ENCODE measurements around the gene ANK2. TPM values are rescaled to one million over a fixed set of nuclear protein-coding genes. Genes with fewer than 3 reads are reported as not detected.
A peak's percentile ranks its signal among the peaks of the same experiment; 100 is the strongest.

Gene ANK2
- total and polyA plus RNA-seq, 2 experiments from 2014 or later = 49.4 to 190 TPM

GRCh38 chr4:113131621-113132020 lies 82.2 kb downstream of the ANK2 start:
- Histone ChIP-seq H3K36me3 (no peaks in the 10 kb centered on the region), H3K27ac (no peak overlapping the region), H3K4me3 (no peak overlapping the region), H3K4me1 (ENCODE audit: low read depth) (peaks cover 7% of the 10 kb centered on the region), H3K27me3 (no peaks in the 10 kb centered on the region), H3K9me3 (ENCODE audit: low read depth) (no peaks in the 10 kb centered on the region)
- DNase-seq (ENCODE audit: low read depth in 1 of 2, low spot score in 1 of 2) = no peak
- TF ChIP-seq, protein P1, sequence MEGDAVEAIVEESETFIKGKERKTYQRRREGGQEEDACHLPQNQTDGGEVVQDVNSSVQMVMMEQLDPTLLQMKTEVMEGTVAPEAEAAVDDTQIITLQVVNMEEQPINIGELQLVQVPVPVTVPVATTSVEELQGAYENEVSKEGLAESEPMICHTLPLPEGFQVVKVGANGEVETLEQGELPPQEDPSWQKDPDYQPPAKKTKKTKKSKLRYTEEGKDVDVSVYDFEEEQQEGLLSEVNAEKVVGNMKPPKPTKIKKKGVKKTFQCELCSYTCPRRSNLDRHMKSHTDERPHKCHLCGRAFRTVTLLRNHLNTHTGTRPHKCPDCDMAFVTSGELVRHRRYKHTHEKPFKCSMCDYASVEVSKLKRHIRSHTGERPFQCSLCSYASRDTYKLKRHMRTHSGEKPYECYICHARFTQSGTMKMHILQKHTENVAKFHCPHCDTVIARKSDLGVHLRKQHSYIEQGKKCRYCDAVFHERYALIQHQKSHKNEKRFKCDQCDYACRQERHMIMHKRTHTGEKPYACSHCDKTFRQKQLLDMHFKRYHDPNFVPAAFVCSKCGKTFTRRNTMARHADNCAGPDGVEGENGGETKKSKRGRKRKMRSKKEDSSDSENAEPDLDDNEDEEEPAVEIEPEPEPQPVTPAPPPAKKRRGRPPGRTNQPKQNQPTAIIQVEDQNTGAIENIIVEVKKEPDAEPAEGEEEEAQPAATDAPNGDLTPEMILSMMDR (IDR thresholded peaks at IDR 0.05; ENCODE audit: low read depth, low read length) = no peak

DNA sequence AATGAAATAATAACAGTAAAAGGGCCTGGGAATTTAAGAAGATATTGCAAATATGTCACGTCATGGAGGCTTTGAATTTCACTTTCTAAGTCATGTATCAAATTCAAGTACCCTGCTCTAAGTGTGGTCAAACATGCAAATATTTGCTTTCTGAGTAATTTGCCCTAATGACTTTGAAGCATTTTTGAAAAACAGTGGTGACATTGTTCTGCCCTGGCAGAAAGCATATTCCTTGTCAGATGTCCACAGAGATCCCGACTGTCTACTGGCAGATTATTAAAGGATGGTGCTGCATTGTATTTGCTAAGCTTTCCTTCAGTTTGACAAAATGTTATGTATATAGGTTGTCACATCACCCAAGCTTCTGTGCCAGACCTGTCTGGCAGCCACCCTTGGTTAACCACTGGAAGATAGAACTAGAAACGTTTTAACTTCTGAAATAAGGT lies 92.5 kb downstream of the ANK2 start:
- peak in 1 of 2 donors; percentile 66 for DNase-seq (ENCODE audit: low read depth in 1 of 2, low spot score in 1 of 2)
- Histone ChIP-seq H3K4me3 (no peak overlapping the region), H3K27ac (peak overlapping the region; percentile 8), H3K36me3 (no peaks in the 10 kb centered on the region), H3K9me3 (ENCODE audit: low read depth) (no peaks in the 10 kb centered on the region), H3K4me1 (ENCODE audit: low read depth) (peaks cover 37% of the 10 kb centered on the region), H3K27me3 (no peaks in the 10 kb centered on the region)
- TF ChIP-seq, protein P1 (IDR thresholded peaks at IDR 0.05; ENCODE audit: low read depth, low read length) = no peak

DNA sequence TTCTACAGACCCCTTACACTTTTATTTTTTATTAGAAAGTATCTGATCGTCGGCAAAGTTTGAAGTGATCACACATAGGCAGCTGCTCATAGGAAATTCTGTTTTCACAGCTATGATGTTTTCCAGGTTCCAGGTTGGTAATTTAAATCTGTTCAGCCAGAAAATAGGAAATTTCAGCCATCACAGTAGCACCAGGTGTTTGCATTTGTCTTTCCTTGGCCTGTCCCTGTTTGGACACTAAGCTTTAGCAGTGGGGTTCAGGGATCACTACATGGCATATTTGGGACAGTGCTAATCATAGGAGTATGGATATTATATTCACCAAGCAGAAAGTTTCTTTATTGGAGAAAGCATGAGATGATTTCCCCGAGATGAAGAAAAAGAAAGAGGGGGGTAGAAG lies 92.9 kb downstream of the ANK2 start:
- no peak for DNase-seq (ENCODE audit: low read depth in 1 of 2, low spot score in 1 of 2)
- H3K27me3 ChIP-seq = no peaks in the 10 kb centered on the region
- no peaks in the 10 kb centered on the region for H3K36me3 ChIP-seq
- no peak overlapping the region for H3K4me3 ChIP-seq
- no peaks in the 10 kb centered on the region for H3K9me3 ChIP-seq (ENCODE audit: low read depth)
- H3K27ac ChIP-seq = peak overlapping the region; percentile 8
- H3K4me1 ChIP-seq (ENCODE audit: low read depth) = peaks cover 37% of the 10 kb centered on the region
- TF ChIP-seq, protein P1 (IDR thresholded peaks at IDR 0.05; ENCODE audit: low read depth, low read length) = no peak

GRCh38 chr4:113144091-113144490 lies 94.6 kb downstream of the ANK2 start:
- no peak overlapping the region for H3K4me3 ChIP-seq
- no peak overlapping the region for H3K27ac ChIP-seq
- TF ChIP-seq, protein P1 (IDR thresholded peaks at IDR 0.05; ENCODE audit: low read depth, low read length) = no peak
- DNase-seq (ENCODE audit: low read depth in 1 of 2, low spot score in 1 of 2) = no peak
- H3K4me1 ChIP-seq (ENCODE audit: low read depth) = peaks cover 37% of the 10 kb centered on the region
- H3K36me3 ChIP-seq = no peaks in the 10 kb centered on the region
- H3K9me3 ChIP-seq (ENCODE audit: low read depth) = no peaks in the 10 kb centered on the region
- H3K27me3 ChIP-seq = no peaks in the 10 kb centered on the region

DNA sequence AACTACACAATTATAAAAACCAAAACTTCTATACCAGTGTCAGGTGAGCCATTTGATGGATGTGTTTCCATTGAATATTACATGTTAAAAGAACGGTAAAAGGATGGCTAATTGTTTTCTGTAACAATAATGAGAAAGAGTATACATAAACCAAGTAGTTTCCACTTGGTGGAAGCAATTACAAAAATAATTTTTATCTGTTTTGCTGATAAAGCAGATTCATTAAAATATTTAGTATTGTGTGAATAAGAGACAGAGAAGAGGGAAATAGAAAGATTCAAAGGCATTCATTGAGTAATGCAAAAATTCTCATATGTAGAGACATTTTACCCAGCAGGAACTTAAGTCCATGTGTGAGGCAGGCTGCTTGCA lies 95.7 kb downstream of the ANK2 start:
- H3K27ac ChIP-seq = peak overlapping the region; percentile 91
- peaks cover 37% of the 10 kb centered on the region for H3K4me1 ChIP-seq (ENCODE audit: low read depth)
- TF ChIP-seq, protein P1 (IDR thresholded peaks at IDR 0.05; ENCODE audit: low read depth, low read length) = no peak

More for the DNA sequence above, 95.7 kb downstream of the ANK2 start:
- no peaks in the 10 kb centered on the region for H3K9me3 ChIP-seq (ENCODE audit: low read depth)
- H3K27me3 ChIP-seq = no peaks in the 10 kb centered on the region
- peak overlapping the region; percentile 27 for H3K4me3 ChIP-seq
- no peak for DNase-seq (ENCODE audit: low read depth in 1 of 2, low spot score in 1 of 2)
- no peaks in the 10 kb centered on the region for H3K36me3 ChIP-seq
